Spleen (tissue), 11 donors: ENCODE results near the gene IL17REL. TPM values are rescaled to one million over a fixed set of nuclear protein-coding genes. Genes with fewer than 3 reads are reported as not detected.

Source experiments
- DNase-seq: peaks from one replicate; pipeline ENCODE4 v3.0.0-alpha.2; 2020
- H3K27ac ChIP-seq, 8 donors: fragments of 200-600 bp; sonication (generic) in 7 of 8; 1 replicate in 4 of 8; 2 replicates in 4 of 8; pipeline versions ENCODE4 v1.5.0 to v1.8.0; 2016 to 2021; ENCODE audit warnings: inconsistent platforms in 4 of 8, mild to moderate bottlenecking in 4 of 8, moderate library complexity in 1 of 8
- H3K27me3 ChIP-seq, 7 donors: fragments of 200-600 bp; sonication (generic) in 6 of 7; replicated peaks in 1 of 7; 1 replicate in 4 of 7; 2 replicates in 3 of 7; pipeline versions ENCODE4 v1.5.0 to v1.8.0; 2016 to 2021; ENCODE audit warnings: inconsistent platforms in 3 of 7, mild to moderate bottlenecking in 1 of 7
- H3K36me3 ChIP-seq, 6 donors: fragments of 200-600 bp; sonication (generic) in 5 of 6; 1 replicate in 4 of 6; 2 replicates in 2 of 6; pipeline versions ENCODE4 v1.5.0 to v1.8.0; 2016 to 2021; ENCODE audit warnings: inconsistent platforms in 2 of 6
- H3K4me1 ChIP-seq, 6 donors: fragments of 200-600 bp; sonication (generic) in 5 of 6; 1 replicate in 3 of 6; 2 replicates in 3 of 6; pipeline versions ENCODE4 v1.5.0 to v1.8.0; 2016 to 2021; ENCODE audit warnings: inconsistent platforms in 3 of 6
- H3K4me3 ChIP-seq, 8 donors: fragments of 200-600 bp; sonication (generic) in 7 of 8; 1 replicate in 4 of 8; 2 replicates in 4 of 8; pipeline versions ENCODE4 v1.5.0 to v1.8.0; 2016 to 2021; ENCODE audit warnings: inconsistent platforms in 4 of 8, mild to moderate bottlenecking in 4 of 8, moderate library complexity in 2 of 8
- H3K9me3 ChIP-seq, 8 donors: fragments of 200-600 bp; sonication (generic) in 7 of 8; 1 replicate in 4 of 8; 2 replicates in 4 of 8; pipeline versions ENCODE4 v1.5.0 to v1.8.0; 2016 to 2021; ENCODE audit warnings: inconsistent platforms in 4 of 8
- POLR2A ChIP-seq, 3 donors: fragments of 450-650 bp; IDR thresholded peaks; one replicate each; pipeline ENCODE4 v1.5.1; 2017; ENCODE audit warnings: antibody characterized with exemption in 3 of 3, mild to moderate bottlenecking in 1 of 3
- POLR2AphosphoS5 ChIP-seq, 3 donors: sonication (generic); formaldehyde crosslinking; IDR thresholded peaks; one replicate each; pipeline ENCODE4 v1.5.1; 2017; ENCODE audit warnings: antibody characterized with exemption in 3 of 3
- WGBS, 5 donors: extraction: QIAGEN DNeasy Blood & Tissue Kit in 3 of 5; methylation state at CpG; one replicate each; pipeline versions ENCODE4 v1.1.5 to v1.1.7; 2013 to 2018; 5-methylcytosine and 5-hydroxymethylcytosine counted together
- intact Hi-C: fragments of 100-400 bp; cut with DNase I; formaldehyde crosslinking; loops from one replicate; pipeline ENCODE4 v1.15.0; 2023; ENCODE audit warnings: low total_unique reads
- polyA plus RNA-seq, 3 donors: library from polyadenylated mRNA; stranded (reverse); fragments of 200-250 nt; gene quantifications; one replicate each; pipeline ENCODE4 v1.2.1, GENCODE V29; 2013
- total RNA-seq, 7 donors: library from RNA; depleted of rRNA in 3 of 7; stranded (reverse); fragments of >200 nt in 3 of 7; fragmentation: NEBNext Ultra II Directional in 4 of 7; extraction: Animal tissue kit (Norgen Biotek cat#: 25700) in 4 of 7; gene quantifications; one replicate each; pipeline versions ENCODE4 v1.1.0 to v1.2.1, GENCODE V29; 2016 to 2021
- TF ChIP-seq, protein P1 (sequence below), 11 experiments: fragments of 200-600 bp in 7 of 11; fragments of 450-650 bp in 4 of 11; sonication (generic) in 4 of 11; IDR thresholded peaks in 8 of 11; conservative IDR thresholded peaks in 3 of 11; 1 replicate in 7 of 11; 2 replicates in 4 of 11; pipeline versions ENCODE4 v1.4.0 to v1.8.0; 2016 to 2021; ENCODE audit warnings: antibody characterized with exemption in 11 of 11, inconsistent platforms in 4 of 11, mild to moderate bottlenecking in 1 of 11
- donor health status: healthy with polysubstance abuse.
- donor health status: DM: no; HTN: no; CAD: no; lungs with moderate emphysema.
- donor health status: DM: no; HTN: no; CAD: no.
- donor health status: Bipolar disorder and iron deficiency.
- donor health status: healthy.
- donor health status: DM: no; HTN: no; CAD: no.
- donor health status: DM: yes; HTN: yes; CAD: no.

IL17REL gene
- total and polyA plus RNA-seq, 10 donors, result 0.21 to 1.9 (median 0.83) TPM

GRCh38 chr22:50031189-50032091 is 18.9 kb upstream of the IL17REL start:
- intact Hi-C loops, result loop anchor here (2.0 to 5.0 kb wide), 2 partner anchors 103 to 264 kb away; no protein-coding TSS in a partner anchor
- Histone ChIP-seq H3K27me3 (peaks cover 0 to 75% (median 29%) of the 10 kb centered on the region in 7 donors), H3K27ac (no peak overlapping the region), H3K36me3 (no peaks in the 10 kb centered on the region), H3K9me3 (no peaks in the 10 kb centered on the region), H3K4me1 (peaks cover 0 to 30% (median 14%) of the 10 kb centered on the region in 6 donors), H3K4me3 (no peak overlapping the region)
- peak; percentile 77 for DNase-seq
- WGBS, 5 donors, result 86 to 94% (median 90%) methylated on average over 19 to 49 of the region's 49 CpGs
- TF ChIP-seq POLR2A (IDR thresholded peaks at IDR 0.05) (no peak), POLR2AphosphoS5 (IDR thresholded peaks at IDR 0.05) (no peak)

- peaks cover 0 to 30% (median 14%) of the 10 kb centered on the region in 6 donors for H3K4me1 ChIP-seq
- intact Hi-C loops, result loop anchor here (2.0 to 5.0 kb wide), 2 partner anchors 102 to 263 kb away; no protein-coding TSS in a partner anchor
- no peaks in the 10 kb centered on the region for H3K9me3 ChIP-seq
- H3K36me3 ChIP-seq, result no peaks in the 10 kb centered on the region
- H3K27ac ChIP-seq, result no peak overlapping the region
- H3K4me3 ChIP-seq, result peak overlapping the region in 2 of 8 donors; percentile 1 to 53
- TF ChIP-seq POLR2A (IDR thresholded peaks at IDR 0.05) (no peak), POLR2AphosphoS5 (IDR thresholded peaks at IDR 0.05) (peak; percentile 37 to 80 (median 64))
- TF ChIP-seq, protein P1, sequence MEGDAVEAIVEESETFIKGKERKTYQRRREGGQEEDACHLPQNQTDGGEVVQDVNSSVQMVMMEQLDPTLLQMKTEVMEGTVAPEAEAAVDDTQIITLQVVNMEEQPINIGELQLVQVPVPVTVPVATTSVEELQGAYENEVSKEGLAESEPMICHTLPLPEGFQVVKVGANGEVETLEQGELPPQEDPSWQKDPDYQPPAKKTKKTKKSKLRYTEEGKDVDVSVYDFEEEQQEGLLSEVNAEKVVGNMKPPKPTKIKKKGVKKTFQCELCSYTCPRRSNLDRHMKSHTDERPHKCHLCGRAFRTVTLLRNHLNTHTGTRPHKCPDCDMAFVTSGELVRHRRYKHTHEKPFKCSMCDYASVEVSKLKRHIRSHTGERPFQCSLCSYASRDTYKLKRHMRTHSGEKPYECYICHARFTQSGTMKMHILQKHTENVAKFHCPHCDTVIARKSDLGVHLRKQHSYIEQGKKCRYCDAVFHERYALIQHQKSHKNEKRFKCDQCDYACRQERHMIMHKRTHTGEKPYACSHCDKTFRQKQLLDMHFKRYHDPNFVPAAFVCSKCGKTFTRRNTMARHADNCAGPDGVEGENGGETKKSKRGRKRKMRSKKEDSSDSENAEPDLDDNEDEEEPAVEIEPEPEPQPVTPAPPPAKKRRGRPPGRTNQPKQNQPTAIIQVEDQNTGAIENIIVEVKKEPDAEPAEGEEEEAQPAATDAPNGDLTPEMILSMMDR (IDR thresholded peaks at IDR 0.05 in 8 of 11, conservative IDR thresholded peaks at IDR 0.05 in 3 of 11), result peak; percentile 86 to 96 (median 90)
- 14 to 41% (median 18%) methylated on average over 17 to 52 of the region's 52 CpGs for WGBS, 5 donors
- DNase-seq, result peak; percentile 95
- peaks cover 0 to 71% (median 29%) of the 10 kb centered on the region in 7 donors for H3K27me3 ChIP-seq
Observed at GRCh38 chr22:50030297-50031188, 18.0 kb upstream of the IL17REL start.

GRCh38 chr22:50027639-50028537 is 15.3 kb upstream of the IL17REL start:
- WGBS, 5 donors, result 67 to 79% (median 68%) methylated on average over 34 to 42 of the region's 42 CpGs
- peak; percentile 73 for DNase-seq
- Histone ChIP-seq H3K36me3 (no peaks in the 10 kb centered on the region), H3K4me1 (peaks cover 0 to 20% (median 14%) of the 10 kb centered on the region in 6 donors), H3K4me3 (no peak overlapping the region), H3K27ac (no peak overlapping the region), H3K9me3 (no peaks in the 10 kb centered on the region), H3K27me3 (peaks cover 0 to 48% (median 18%) of the 10 kb centered on the region in 7 donors)
- no peak for TF ChIP-seq POLR2A (IDR thresholded peaks at IDR 0.05)
- peak in 2 of 3 donors; percentile 50 to 52 for TF ChIP-seq POLR2AphosphoS5 (IDR thresholded peaks at IDR 0.05)
- intact Hi-C loops, result no loop called here

DNA sequence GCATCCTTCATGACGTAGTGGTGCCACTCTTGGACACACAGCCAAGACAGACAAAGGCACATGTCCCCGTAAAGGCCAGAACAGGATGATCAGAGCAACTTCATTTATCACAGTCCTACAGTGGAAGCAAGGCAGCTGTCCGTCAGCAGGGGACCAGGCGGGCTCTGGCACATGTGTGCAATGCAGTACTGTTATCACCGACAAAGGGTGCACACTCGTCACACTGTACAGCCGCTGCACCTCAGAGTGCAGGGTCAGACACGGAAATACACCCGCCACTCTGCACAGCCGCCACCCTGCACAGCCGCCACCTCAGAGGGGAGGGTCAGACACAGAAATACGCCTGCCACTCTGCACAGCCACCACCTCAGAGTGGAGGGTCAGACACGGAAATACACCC is 13.4 kb upstream of the IL17REL start:
- Histone ChIP-seq H3K36me3 (no peaks in the 10 kb centered on the region), H3K27me3 (peaks cover 0 to 34% (median 6%) of the 10 kb centered on the region in 7 donors), H3K4me3 (no peak overlapping the region), H3K4me1 (peaks cover 0 to 20% (median 14%) of the 10 kb centered on the region in 6 donors), H3K9me3 (no peaks in the 10 kb centered on the region), H3K27ac (no peak overlapping the region)
- peak; percentile 43 for DNase-seq
- intact Hi-C loops, result no loop called here
- 80 to 90% (median 82%) methylated on average over 10 to 13 of the region's 13 CpGs for WGBS, 5 donors
- no peak for TF ChIP-seq POLR2AphosphoS5 (IDR thresholded peaks at IDR 0.05)
- TF ChIP-seq POLR2A (IDR thresholded peaks at IDR 0.05), result no peak
- TF ChIP-seq, protein P1 (IDR thresholded peaks at IDR 0.05 in 8 of 11, conservative IDR thresholded peaks at IDR 0.05 in 3 of 11), result no peak
